Measurements from ENCODE around the gene RTN4RL1. TPM values are rescaled to one million over a fixed set of nuclear protein-coding genes. Genes with fewer than 3 reads are reported as not detected.
A peak's percentile ranks its signal among the peaks of the same experiment; 100 is the strongest.

RTN4RL1 gene
- total RNA-seq, 1 donor from 2014 or later = not detected

DNA sequence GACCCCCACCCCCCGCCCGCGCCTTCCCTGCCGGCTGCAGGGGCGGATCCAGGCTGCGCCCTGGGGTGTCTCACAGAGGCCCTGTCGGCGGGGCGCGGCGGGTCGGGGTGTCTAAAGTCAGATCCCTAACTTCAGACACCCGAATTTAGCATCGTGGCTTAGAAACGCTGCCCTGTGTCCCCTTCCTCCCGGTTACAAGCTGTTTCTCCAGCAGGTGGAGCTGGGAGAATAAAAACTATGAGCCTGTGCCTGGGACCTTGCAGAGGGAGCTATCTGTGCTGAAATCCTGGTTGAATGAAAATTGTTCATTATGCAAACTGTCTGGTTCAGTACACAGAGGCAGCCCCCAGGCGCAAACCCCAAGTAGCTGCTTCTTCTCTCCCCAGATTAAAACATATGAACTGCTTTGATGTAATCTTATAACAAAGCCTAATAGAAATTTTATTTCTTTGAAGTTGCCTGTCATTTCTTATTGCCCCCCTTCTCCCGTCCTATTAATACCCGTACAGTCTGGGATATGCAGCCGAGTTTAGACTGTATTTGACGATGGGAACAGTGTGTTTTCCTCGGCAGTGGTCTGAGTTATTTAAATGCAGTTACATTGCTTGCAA is 116.3 kb downstream of the RTN4RL1 start:
- Mint-ChIP-seq H3K27me3 (ENCODE audit: unreplicated experiment) (peaks cover 14% of the 10 kb centered on the region), H3K9me3 (ENCODE audit: unreplicated experiment) (no peaks in the 10 kb centered on the region), H3K4me1 (ENCODE audit: unreplicated experiment) (peaks cover 2% of the 10 kb centered on the region), H3K4me3 (ENCODE audit: unreplicated experiment) (peak overlapping the region; percentile 79), H3K36me3 (ENCODE audit: low read depth, unreplicated experiment) (no peaks in the 10 kb centered on the region), H3K27ac (ENCODE audit: unreplicated experiment) (no peak overlapping the region)
- TF ChIP-seq, protein P1, sequence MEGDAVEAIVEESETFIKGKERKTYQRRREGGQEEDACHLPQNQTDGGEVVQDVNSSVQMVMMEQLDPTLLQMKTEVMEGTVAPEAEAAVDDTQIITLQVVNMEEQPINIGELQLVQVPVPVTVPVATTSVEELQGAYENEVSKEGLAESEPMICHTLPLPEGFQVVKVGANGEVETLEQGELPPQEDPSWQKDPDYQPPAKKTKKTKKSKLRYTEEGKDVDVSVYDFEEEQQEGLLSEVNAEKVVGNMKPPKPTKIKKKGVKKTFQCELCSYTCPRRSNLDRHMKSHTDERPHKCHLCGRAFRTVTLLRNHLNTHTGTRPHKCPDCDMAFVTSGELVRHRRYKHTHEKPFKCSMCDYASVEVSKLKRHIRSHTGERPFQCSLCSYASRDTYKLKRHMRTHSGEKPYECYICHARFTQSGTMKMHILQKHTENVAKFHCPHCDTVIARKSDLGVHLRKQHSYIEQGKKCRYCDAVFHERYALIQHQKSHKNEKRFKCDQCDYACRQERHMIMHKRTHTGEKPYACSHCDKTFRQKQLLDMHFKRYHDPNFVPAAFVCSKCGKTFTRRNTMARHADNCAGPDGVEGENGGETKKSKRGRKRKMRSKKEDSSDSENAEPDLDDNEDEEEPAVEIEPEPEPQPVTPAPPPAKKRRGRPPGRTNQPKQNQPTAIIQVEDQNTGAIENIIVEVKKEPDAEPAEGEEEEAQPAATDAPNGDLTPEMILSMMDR (IDR thresholded peaks at IDR 0.05; ENCODE audit: unreplicated experiment) = peak; percentile 36
- DNase-seq (ENCODE audit: low spot score) = peak; percentile 65

DNA sequence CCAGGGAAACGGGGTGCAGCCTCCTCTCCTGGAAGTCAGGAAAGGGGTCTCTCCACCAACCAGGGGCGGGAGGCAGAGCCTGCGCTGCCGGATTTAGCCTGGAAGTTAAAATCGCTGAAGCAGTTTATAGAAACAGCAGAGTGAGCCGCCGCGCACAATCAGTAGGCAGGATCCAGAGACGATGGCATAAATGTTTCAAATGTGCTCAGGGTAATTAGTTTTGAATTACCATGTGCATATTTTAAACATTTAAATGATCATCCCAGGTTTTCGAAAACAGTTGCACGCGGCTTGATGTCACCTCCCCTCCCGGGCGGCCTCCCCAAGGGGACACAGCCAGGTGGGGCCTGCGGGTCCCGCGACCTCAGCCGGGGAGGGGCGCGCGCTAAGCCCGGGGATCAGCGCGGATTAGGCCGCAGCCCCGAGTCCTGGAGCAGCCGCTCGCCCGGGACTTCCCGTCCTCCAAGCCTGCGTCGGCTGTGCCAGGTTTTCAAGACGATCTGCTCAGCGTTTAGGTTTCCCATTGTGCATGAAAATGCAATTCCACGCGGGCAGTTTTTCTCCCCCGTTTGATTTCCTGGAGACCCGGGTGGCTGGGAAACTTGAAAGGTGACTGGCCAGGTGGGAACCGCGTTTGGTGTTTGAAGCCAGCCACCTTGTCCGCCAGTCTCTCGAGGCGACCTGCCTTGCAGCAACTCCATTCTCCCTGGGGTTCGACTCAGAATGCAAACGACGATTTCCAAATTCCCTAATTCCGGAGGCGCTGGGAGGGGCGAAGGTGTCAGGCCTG is 117.0 kb downstream of the RTN4RL1 start:
- Mint-ChIP-seq H3K27me3 (ENCODE audit: unreplicated experiment) (peaks cover 14% of the 10 kb centered on the region), H3K27ac (ENCODE audit: unreplicated experiment) (no peak overlapping the region), H3K4me3 (ENCODE audit: unreplicated experiment) (peak overlapping the region; percentile 47), H3K36me3 (ENCODE audit: low read depth, unreplicated experiment) (no peaks in the 10 kb centered on the region), H3K4me1 (ENCODE audit: unreplicated experiment) (peaks cover 2% of the 10 kb centered on the region), H3K9me3 (ENCODE audit: unreplicated experiment) (no peaks in the 10 kb centered on the region)
- TF ChIP-seq, protein P1 (IDR thresholded peaks at IDR 0.05; ENCODE audit: unreplicated experiment) = no peak
- peak; percentile 46 for DNase-seq (ENCODE audit: low spot score)

DNA sequence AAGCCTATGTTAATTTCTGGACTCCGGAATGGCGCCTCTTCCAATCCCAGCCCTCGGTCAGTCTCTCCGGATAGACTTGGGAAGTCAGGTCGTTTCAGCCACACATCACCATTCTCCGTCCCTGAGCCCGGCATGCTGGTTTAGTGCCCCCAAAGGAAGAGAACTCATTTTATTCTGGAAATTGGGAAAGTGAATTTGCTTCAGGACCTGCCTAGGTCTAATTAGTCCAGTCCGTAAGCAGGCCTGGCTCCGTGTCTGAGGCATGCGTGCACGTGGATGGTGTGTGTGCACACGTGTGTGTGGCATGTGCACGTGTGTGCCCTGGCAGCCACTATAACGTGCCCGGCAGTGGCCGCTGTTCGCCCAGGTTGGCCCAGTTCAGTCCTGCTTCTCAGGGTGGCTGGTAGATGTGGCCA is 117.9 kb downstream of the RTN4RL1 start:
- TF ChIP-seq, protein P1 (IDR thresholded peaks at IDR 0.05; ENCODE audit: unreplicated experiment) = no peak
- DNase-seq (ENCODE audit: low spot score) = no peak
- Mint-ChIP-seq H3K27me3 (ENCODE audit: unreplicated experiment) (peaks cover 11% of the 10 kb centered on the region), H3K9me3 (ENCODE audit: unreplicated experiment) (no peaks in the 10 kb centered on the region), H3K4me3 (ENCODE audit: unreplicated experiment) (no peak overlapping the region), H3K4me1 (ENCODE audit: unreplicated experiment) (peaks cover 2% of the 10 kb centered on the region), H3K36me3 (ENCODE audit: low read depth, unreplicated experiment) (no peaks in the 10 kb centered on the region), H3K27ac (ENCODE audit: unreplicated experiment) (no peak overlapping the region)

DNA sequence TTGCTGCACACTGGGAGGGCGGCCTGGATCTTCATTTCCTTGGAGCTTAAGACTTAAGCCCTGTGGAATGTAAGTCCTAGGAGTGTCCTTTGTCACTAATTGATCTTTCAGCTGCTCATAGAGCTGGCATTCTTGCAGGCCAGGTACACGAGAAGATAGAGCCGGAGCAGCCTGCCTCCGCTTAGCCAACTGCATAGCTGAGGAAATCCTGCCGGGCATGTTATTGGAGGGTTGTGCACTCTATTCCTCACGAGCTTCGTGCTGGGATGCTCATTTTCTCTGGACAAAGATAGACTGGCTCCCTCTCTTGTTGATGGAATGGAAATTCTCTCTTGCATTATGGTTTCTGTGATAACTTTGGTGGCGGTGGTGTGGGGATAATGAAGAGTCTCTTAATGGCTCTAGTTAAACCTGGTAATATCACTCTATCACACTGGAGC is 118.5 kb downstream of the RTN4RL1 start:
- no peak overlapping the region for H3K27ac Mint-ChIP-seq (ENCODE audit: unreplicated experiment)
- H3K4me3 Mint-ChIP-seq (ENCODE audit: unreplicated experiment) = no peak overlapping the region
- peaks cover 11% of the 10 kb centered on the region for H3K27me3 Mint-ChIP-seq (ENCODE audit: unreplicated experiment)
- peaks cover 2% of the 10 kb centered on the region for H3K4me1 Mint-ChIP-seq (ENCODE audit: unreplicated experiment)
- no peak for DNase-seq (ENCODE audit: low spot score)
- no peaks in the 10 kb centered on the region for H3K36me3 Mint-ChIP-seq (ENCODE audit: low read depth, unreplicated experiment)
- TF ChIP-seq, protein P1 (IDR thresholded peaks at IDR 0.05; ENCODE audit: unreplicated experiment) = no peak
- no peaks in the 10 kb centered on the region for H3K9me3 Mint-ChIP-seq (ENCODE audit: unreplicated experiment)

Data from endothelial cell (in vitro differentiated cells).